ENCODE data around the gene RING1. TPM values are rescaled to one million over a fixed set of nuclear protein-coding genes. Genes with fewer than 3 reads are reported as not detected.

Gene RING1
- total RNA-seq, 4 donors from 2014 or later = 16.1 to 25.2 (median 21.6) TPM

GRCh38 chr6:33173535-33174180, 34.6 kb upstream of the RING1 start:
- WGBS, 2 donors = 67 to 68% methylated on average over 8 to 11 of the region's 11 CpGs
- no peaks in the 10 kb centered on the region for H3K9me3 ChIP-seq
- H3K27ac ChIP-seq = no peak overlapping the region
- H3K27me3 ChIP-seq = no peaks in the 10 kb centered on the region
- DNase-seq (ENCODE audit: low spot score in 2 of 2) = no peak
- no peaks in the 10 kb centered on the region for H3K4me1 ChIP-seq
- no peaks in the 10 kb centered on the region for H3K36me3 ChIP-seq
- TF ChIP-seq EP300 (IDR thresholded peaks at IDR 0.05) = no peak
- TF ChIP-seq POLR2A (IDR thresholded peaks at IDR 0.05) = no peak
- no peak for TF ChIP-seq CTCF (IDR thresholded peaks at IDR 0.05)
- H3K4me3 ChIP-seq = no peak overlapping the region

GRCh38 chr6:33174784-33175183, 33.5 kb upstream of the RING1 start:
- no peaks in the 10 kb centered on the region for H3K27me3 ChIP-seq
- DNase-seq (ENCODE audit: low spot score in 2 of 2) = no peak
- 85 to 88% methylated on average over 4 of the region's 4 CpGs for WGBS, 2 donors

GRCh38 chr6:33175436-33176069, 32.7 kb upstream of the RING1 start:
- H3K4me1 ChIP-seq = no peaks in the 10 kb centered on the region
- H3K27me3 ChIP-seq = no peaks in the 10 kb centered on the region
- no peak for TF ChIP-seq POLR2A (IDR thresholded peaks at IDR 0.05)
- TF ChIP-seq EP300 (IDR thresholded peaks at IDR 0.05) = no peak
- no peak for TF ChIP-seq CTCF (IDR thresholded peaks at IDR 0.05)
- no peaks in the 10 kb centered on the region for H3K36me3 ChIP-seq
- 82 to 83% methylated on average over 10 of the region's 10 CpGs for WGBS, 2 donors
- no peaks in the 10 kb centered on the region for H3K9me3 ChIP-seq
- DNase-seq (ENCODE audit: low spot score in 2 of 2) = no peak
- no peak overlapping the region for H3K4me3 ChIP-seq
- H3K27ac ChIP-seq = no peak overlapping the region

More at GRCh38 chr6:33174784-33175183, 33.5 kb upstream of the RING1 start:
- no peaks in the 10 kb centered on the region for H3K9me3 ChIP-seq
- H3K27ac ChIP-seq = no peak overlapping the region
- no peaks in the 10 kb centered on the region for H3K4me1 ChIP-seq
- no peak overlapping the region for H3K4me3 ChIP-seq
- TF ChIP-seq EP300 (IDR thresholded peaks at IDR 0.05) (no peak), CTCF (IDR thresholded peaks at IDR 0.05) (no peak), POLR2A (IDR thresholded peaks at IDR 0.05) (no peak)
- H3K36me3 ChIP-seq = no peaks in the 10 kb centered on the region

- no peaks in the 10 kb centered on the region for H3K36me3 ChIP-seq
- no peak overlapping the region for H3K4me3 ChIP-seq
- TF ChIP-seq CTCF (IDR thresholded peaks at IDR 0.05) (no peak), EP300 (IDR thresholded peaks at IDR 0.05) (no peak), POLR2A (IDR thresholded peaks at IDR 0.05) (no peak)
- H3K4me1 ChIP-seq = no peaks in the 10 kb centered on the region
- no peaks in the 10 kb centered on the region for H3K27me3 ChIP-seq
- H3K9me3 ChIP-seq = no peaks in the 10 kb centered on the region
- 87 to 88% methylated on average over 7 of the region's 7 CpGs for WGBS, 2 donors
- H3K27ac ChIP-seq = no peak overlapping the region
- DNase-seq (ENCODE audit: low spot score in 2 of 2) = no peak
Measured at GRCh38 chr6:33176906-33177305, 31.4 kb upstream of the RING1 start.
